Osteocyte (in vitro differentiated cells): ENCODE data around the gene LRRK1. TPM values are rescaled to one million over a fixed set of nuclear protein-coding genes. Genes with fewer than 3 reads are reported as not detected.

Source experiments
- DNase-seq: peaks from one replicate; pipeline ENCODE4 v3.0.0; 2021; ENCODE audit warnings: mixed read lengths; ENCODE audit not compliant: unreplicated experiment; ENCODE audit errors: extremely low spot score
- H3K27ac Mint-ChIP-seq: one replicate; pipeline ENCODE4 v1.8.0; 2021; ENCODE audit warnings: mild to moderate bottlenecking, mixed read lengths; ENCODE audit not compliant: unreplicated experiment
- H3K27me3 Mint-ChIP-seq: one replicate; pipeline ENCODE4 v1.8.0; 2021; ENCODE audit warnings: mixed read lengths; ENCODE audit not compliant: unreplicated experiment
- H3K36me3 Mint-ChIP-seq: one replicate; pipeline ENCODE4 v1.8.0; 2021; ENCODE audit warnings: mixed read lengths; ENCODE audit not compliant: unreplicated experiment
- H3K4me1 Mint-ChIP-seq: one replicate; pipeline ENCODE4 v1.8.0; 2021; ENCODE audit warnings: mixed read lengths; ENCODE audit not compliant: unreplicated experiment
- H3K4me3 Mint-ChIP-seq: one replicate; pipeline ENCODE4 v1.8.0; 2021; ENCODE audit warnings: mild to moderate bottlenecking, moderate library complexity, mixed read lengths; ENCODE audit not compliant: unreplicated experiment
- H3K9me3 Mint-ChIP-seq: one replicate; pipeline ENCODE4 v1.8.0; 2021; ENCODE audit warnings: mixed read lengths; ENCODE audit not compliant: unreplicated experiment
- CTCF ChIP-seq: fragments of 200-600 bp; sonication (generic); IDR thresholded peaks from 2 replicates; pipeline ENCODE4 v1.5.0; 2021; ENCODE audit warnings: antibody characterized with exemption, mild to moderate bottlenecking, moderate library complexity
- total RNA-seq: library from RNA; stranded (reverse); gene quantifications from 2 replicates; pipeline ENCODE4 v1.2.1, GENCODE V29; 2021

LRRK1 gene
- total RNA-seq, 1 donor from 2014 or later, result 10.8 TPM

- no peak for TF ChIP-seq CTCF
- no peaks in the 10 kb centered on the region for H3K27me3 Mint-ChIP-seq
Measured at GRCh38 chr15:100937171-100937570, 18.0 kb downstream of the LRRK1 start.

GRCh38 chr15:100939791-100940190 lies 20.6 kb downstream of the LRRK1 start:
- H3K9me3 Mint-ChIP-seq, result no peaks in the 10 kb centered on the region
- peaks cover 9% of the 10 kb centered on the region for H3K4me1 Mint-ChIP-seq
- H3K27me3 Mint-ChIP-seq, result no peaks in the 10 kb centered on the region
- TF ChIP-seq CTCF, result no peak
- DNase-seq, result no peak
- no peaks in the 10 kb centered on the region for H3K36me3 Mint-ChIP-seq
- H3K4me3 Mint-ChIP-seq, result no peak overlapping the region
- no peak overlapping the region for H3K27ac Mint-ChIP-seq

More at GRCh38 chr15:100937171-100937570, 18.0 kb downstream of the LRRK1 start:
- H3K36me3 Mint-ChIP-seq, result no peaks in the 10 kb centered on the region
- no peak for DNase-seq
- peaks cover 18% of the 10 kb centered on the region for H3K4me1 Mint-ChIP-seq
- no peak overlapping the region for H3K4me3 Mint-ChIP-seq
- no peaks in the 10 kb centered on the region for H3K9me3 Mint-ChIP-seq
- no peak overlapping the region for H3K27ac Mint-ChIP-seq

- Mint-ChIP-seq H3K36me3 (no peaks in the 10 kb centered on the region), H3K9me3 (no peaks in the 10 kb centered on the region), H3K27me3 (no peaks in the 10 kb centered on the region), H3K27ac (no peak overlapping the region), H3K4me1 (peaks cover 9% of the 10 kb centered on the region), H3K4me3 (no peak overlapping the region)
- TF ChIP-seq CTCF, result no peak
- no peak for DNase-seq
Measured at GRCh38 chr15:100940767-100941379, 21.7 kb downstream of the LRRK1 start.

- no peak overlapping the region for H3K4me3 Mint-ChIP-seq
- no peak overlapping the region for H3K27ac Mint-ChIP-seq
- TF ChIP-seq CTCF, result no peak
- no peaks in the 10 kb centered on the region for H3K9me3 Mint-ChIP-seq
- DNase-seq, result no peak
- peaks cover 9% of the 10 kb centered on the region for H3K4me1 Mint-ChIP-seq
- no peaks in the 10 kb centered on the region for H3K36me3 Mint-ChIP-seq
- H3K27me3 Mint-ChIP-seq, result no peaks in the 10 kb centered on the region
Measured at GRCh38 chr15:100941536-100941935, 22.4 kb downstream of the LRRK1 start.

GRCh38 chr15:100942656-100943425 lies 23.7 kb downstream of the LRRK1 start:
- Mint-ChIP-seq H3K9me3 (no peaks in the 10 kb centered on the region), H3K36me3 (no peaks in the 10 kb centered on the region), H3K4me1 (peaks cover 14% of the 10 kb centered on the region), H3K27ac (peak overlapping the region; percentile 46), H3K4me3 (no peak overlapping the region), H3K27me3 (no peaks in the 10 kb centered on the region)
- no peak for TF ChIP-seq CTCF
- no peak for DNase-seq
